ENCODE data around the gene MAP4K2. TPM values are rescaled to one million over a fixed set of nuclear protein-coding genes. Genes with fewer than 3 reads are reported as not detected.

Gene MAP4K2
- total RNA-seq, 6 experiments from 2014 or later: 18.0 to 21.6 (median 20.9) TPM

- TF ChIP-seq, protein P1, sequence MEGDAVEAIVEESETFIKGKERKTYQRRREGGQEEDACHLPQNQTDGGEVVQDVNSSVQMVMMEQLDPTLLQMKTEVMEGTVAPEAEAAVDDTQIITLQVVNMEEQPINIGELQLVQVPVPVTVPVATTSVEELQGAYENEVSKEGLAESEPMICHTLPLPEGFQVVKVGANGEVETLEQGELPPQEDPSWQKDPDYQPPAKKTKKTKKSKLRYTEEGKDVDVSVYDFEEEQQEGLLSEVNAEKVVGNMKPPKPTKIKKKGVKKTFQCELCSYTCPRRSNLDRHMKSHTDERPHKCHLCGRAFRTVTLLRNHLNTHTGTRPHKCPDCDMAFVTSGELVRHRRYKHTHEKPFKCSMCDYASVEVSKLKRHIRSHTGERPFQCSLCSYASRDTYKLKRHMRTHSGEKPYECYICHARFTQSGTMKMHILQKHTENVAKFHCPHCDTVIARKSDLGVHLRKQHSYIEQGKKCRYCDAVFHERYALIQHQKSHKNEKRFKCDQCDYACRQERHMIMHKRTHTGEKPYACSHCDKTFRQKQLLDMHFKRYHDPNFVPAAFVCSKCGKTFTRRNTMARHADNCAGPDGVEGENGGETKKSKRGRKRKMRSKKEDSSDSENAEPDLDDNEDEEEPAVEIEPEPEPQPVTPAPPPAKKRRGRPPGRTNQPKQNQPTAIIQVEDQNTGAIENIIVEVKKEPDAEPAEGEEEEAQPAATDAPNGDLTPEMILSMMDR (IDR thresholded peaks at IDR 0.05): no peak
- H3K4me1 Mint-ChIP-seq (ENCODE audit: low read depth): peaks cover 16% of the 10 kb centered on the region
- peaks cover 4% of the 10 kb centered on the region for H3K27me3 Mint-ChIP-seq (ENCODE audit: insufficient read depth)
- DNase-seq: no peak
- no peak overlapping the region for H3K27ac Mint-ChIP-seq
- H3K9me3 Mint-ChIP-seq: no peaks in the 10 kb centered on the region
- H3K36me3 Mint-ChIP-seq (ENCODE audit: low read depth): no peaks in the 10 kb centered on the region
- H3K4me3 Mint-ChIP-seq: no peak overlapping the region
Observed at GRCh38 chr11:64839887-64840782, 37.1 kb upstream of the MAP4K2 start.

DNA sequence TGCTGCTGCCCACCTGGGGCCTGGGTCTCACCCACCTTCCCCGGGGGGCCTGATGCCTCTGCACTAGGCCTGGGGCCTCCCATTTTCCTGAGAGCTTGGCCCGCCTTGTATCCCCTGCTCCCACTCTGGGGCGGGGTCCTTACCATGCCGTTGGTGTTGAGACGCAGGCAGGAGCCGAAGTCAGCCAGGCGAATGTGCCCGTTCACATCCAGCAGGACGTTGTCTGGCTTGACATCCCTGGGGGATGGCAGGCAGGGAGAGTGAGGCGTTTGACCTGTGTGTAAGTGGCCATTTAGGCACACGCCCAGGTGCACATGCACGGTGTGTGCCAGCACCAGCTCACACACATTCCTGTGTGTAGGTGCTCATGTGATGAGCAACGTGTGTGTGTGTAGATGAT, 36.3 kb upstream of the MAP4K2 start:
- H3K27ac Mint-ChIP-seq: no peak overlapping the region

DNA sequence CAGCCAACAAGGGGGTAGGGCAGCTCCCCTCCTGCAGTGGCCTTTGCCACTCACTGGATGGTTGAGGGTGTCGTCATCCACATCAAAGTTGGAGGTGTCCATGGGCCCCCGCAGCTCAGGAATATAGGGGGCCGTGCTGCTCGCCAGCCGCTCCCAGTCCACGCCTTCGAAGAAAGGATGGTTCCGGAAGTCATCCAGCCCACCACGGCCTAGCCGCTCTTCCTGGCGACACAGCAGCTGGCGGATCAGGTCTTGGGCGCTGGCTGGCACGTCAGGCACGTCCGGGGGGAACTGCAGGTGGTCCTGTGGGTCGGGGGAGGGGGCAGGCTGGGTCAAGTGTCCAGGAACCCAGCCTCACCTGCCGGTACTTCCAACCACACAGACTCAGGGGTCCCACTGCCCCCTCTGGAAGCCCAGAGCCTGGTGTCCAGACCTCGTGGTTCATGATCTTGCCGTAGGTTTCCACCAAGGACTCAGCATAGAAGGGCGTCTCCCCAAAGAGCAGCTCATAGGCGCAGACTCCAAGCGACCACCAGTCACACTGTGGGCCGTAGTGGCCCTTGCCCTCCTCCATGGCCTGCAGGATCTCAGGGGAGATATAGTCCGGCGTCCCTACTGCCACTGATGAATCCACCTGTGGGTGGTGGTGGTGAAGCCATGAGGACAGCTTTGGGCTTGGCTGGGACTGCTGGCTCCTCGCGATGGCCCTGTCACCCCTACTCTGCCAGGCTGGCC, 35.8 kb upstream of the MAP4K2 start:
- DNase-seq: no peak
- H3K27me3 Mint-ChIP-seq (ENCODE audit: insufficient read depth): peaks cover 3% of the 10 kb centered on the region
- no peak overlapping the region for H3K4me3 Mint-ChIP-seq
- no peaks in the 10 kb centered on the region for H3K9me3 Mint-ChIP-seq
- H3K27ac Mint-ChIP-seq: no peak overlapping the region
- no peaks in the 10 kb centered on the region for H3K36me3 Mint-ChIP-seq (ENCODE audit: low read depth)
- TF ChIP-seq, protein P1 (IDR thresholded peaks at IDR 0.05): no peak
- peaks cover 16% of the 10 kb centered on the region for H3K4me1 Mint-ChIP-seq (ENCODE audit: low read depth)

More for the DNA sequence above, 36.3 kb upstream of the MAP4K2 start:
- H3K9me3 Mint-ChIP-seq: no peaks in the 10 kb centered on the region
- TF ChIP-seq, protein P1 (IDR thresholded peaks at IDR 0.05): no peak
- DNase-seq: no peak
- H3K36me3 Mint-ChIP-seq (ENCODE audit: low read depth): no peaks in the 10 kb centered on the region
- H3K4me3 Mint-ChIP-seq: no peak overlapping the region
- peaks cover 3% of the 10 kb centered on the region for H3K27me3 Mint-ChIP-seq (ENCODE audit: insufficient read depth)
- peaks cover 18% of the 10 kb centered on the region for H3K4me1 Mint-ChIP-seq (ENCODE audit: low read depth)

- Mint-ChIP-seq H3K36me3 (ENCODE audit: low read depth) (no peaks in the 10 kb centered on the region), H3K4me3 (no peak overlapping the region), H3K4me1 (ENCODE audit: low read depth) (peaks cover 7% of the 10 kb centered on the region), H3K9me3 (no peaks in the 10 kb centered on the region), H3K27me3 (ENCODE audit: insufficient read depth) (peaks cover 3% of the 10 kb centered on the region), H3K27ac (no peak overlapping the region)
- TF ChIP-seq, protein P1 (IDR thresholded peaks at IDR 0.05): no peak
- no peak for DNase-seq
Observed at GRCh38 chr11:64837887-64838351, 34.9 kb upstream of the MAP4K2 start.

GRCh38 chr11:64836448-64837072, 33.5 kb upstream of the MAP4K2 start:
- Mint-ChIP-seq H3K27ac (no peak overlapping the region), H3K4me3 (no peak overlapping the region), H3K27me3 (ENCODE audit: insufficient read depth) (peaks cover 2% of the 10 kb centered on the region), H3K9me3 (no peaks in the 10 kb centered on the region), H3K36me3 (ENCODE audit: low read depth) (no peaks in the 10 kb centered on the region), H3K4me1 (ENCODE audit: low read depth) (peaks cover 6% of the 10 kb centered on the region; the same call in 1 of the 2 replicates)
- TF ChIP-seq, protein P1 (IDR thresholded peaks at IDR 0.05): no peak
- DNase-seq: no peak

Measured in HFFc6 (cell line).